NCI-H774 (cell line): ENCODE results near the gene LGALS9C.
"Not testable (repeated sequence)": the region's sequence is repeated elsewhere in the genome, so short reads cannot be mapped to it uniquely, and the experiment has no call there.

Experiments used
- DNase-seq: peaks from one replicate; lab custom pipeline; 2025; lab: John Stamatoyannopoulos, UW

LGALS9C gene

GRCh38 chr17:18530405-18530804 is 53.8 kb downstream of the LGALS9C start:
- not testable (repeated sequence) for DNase-seq

GRCh38 chr17:18542234-18542633 is 65.6 kb downstream of the LGALS9C start:
- DNase-seq, result not testable (repeated sequence)

- DNase-seq, result not testable (repeated sequence)
Observed at GRCh38 chr17:18542907-18543306, 66.3 kb downstream of the LGALS9C start.
